ENCODE data around the gene CARD14.
"Not testable (repeated sequence)": the region's sequence is repeated elsewhere in the genome, so short reads cannot be mapped to it uniquely, and the experiment has no call there.

Gene CARD14

DNA sequence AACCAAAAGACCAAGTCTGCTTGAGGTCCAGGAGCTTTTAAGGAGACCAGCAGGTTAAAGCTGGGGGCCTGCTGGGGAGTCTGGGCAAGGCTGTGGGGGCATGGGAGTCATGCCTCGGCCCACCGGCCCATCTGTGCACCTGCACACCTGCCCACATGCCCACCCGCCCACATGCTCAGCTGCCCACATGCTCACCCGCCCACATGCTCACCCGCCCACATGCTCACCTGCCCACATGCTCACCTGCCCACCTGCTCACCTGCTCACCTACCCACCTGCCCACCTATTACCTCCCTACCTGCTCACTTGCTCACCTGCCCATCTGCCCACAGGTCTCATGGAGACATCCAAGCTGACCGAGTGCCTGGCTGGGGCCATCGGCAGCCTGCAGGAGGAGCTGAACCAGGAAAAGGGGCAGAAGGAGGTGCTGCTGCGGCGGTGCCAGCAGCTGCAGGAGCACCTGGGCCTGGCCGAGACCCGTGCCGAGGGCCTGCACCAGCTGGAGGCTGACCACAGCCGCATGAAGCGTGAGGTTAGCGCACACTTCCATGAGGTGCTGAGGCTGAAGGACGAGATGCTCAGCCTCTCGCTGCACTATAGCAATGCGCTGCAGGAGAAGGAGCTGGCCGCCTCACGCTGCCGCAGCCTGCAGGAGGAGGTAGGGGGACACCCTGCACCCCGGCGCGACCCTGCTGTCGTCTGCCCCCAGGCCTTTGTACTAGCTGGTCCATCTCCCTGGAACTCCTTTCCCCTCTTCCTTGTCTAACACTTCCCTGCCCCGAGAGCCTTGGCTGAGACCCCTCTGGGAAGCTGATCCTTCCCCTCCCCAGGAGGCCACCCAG is 14.0 kb downstream of the CARD14 start:
- ATAC-seq (ENCODE audit: low read depth) (no peak), DNase-seq (ENCODE audit: low spot score in 2 of 2) (no peak)
- Mint-ChIP-seq H3K27me3 (peaks cover 13% of the 10 kb centered on the region), H3K9me3 (no peaks in the 10 kb centered on the region), H3K36me3 (no peaks in the 10 kb centered on the region), H3K4me1 (no peaks in the 10 kb centered on the region), H3K27ac (no peak overlapping the region), H3K4me3 (no peak overlapping the region)

DNA sequence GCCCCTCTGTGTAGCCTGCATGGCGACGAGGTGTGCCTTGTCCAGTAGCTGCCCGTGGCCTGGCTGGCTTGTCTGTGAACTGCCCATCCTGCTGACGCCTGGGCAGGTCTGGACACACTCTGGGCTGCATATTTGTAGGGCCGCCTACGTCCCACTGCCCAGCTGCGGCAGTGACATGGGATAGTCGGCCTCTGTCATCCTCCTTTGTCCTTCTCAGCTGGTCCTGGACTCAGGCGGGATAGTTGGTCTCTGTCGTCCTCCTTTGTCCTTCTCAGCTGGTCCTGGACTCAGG is 14.5 kb downstream of the CARD14 start:
- H3K9me3 Mint-ChIP-seq: no peaks in the 10 kb centered on the region
- no peak overlapping the region for H3K4me3 Mint-ChIP-seq
- no peak for DNase-seq (ENCODE audit: low spot score in 2 of 2)
- no peak overlapping the region for H3K27ac Mint-ChIP-seq
- ATAC-seq (ENCODE audit: low read depth): no peak
- H3K27me3 Mint-ChIP-seq: peaks cover 13% of the 10 kb centered on the region
- no peaks in the 10 kb centered on the region for H3K36me3 Mint-ChIP-seq
- no peaks in the 10 kb centered on the region for H3K4me1 Mint-ChIP-seq

DNA sequence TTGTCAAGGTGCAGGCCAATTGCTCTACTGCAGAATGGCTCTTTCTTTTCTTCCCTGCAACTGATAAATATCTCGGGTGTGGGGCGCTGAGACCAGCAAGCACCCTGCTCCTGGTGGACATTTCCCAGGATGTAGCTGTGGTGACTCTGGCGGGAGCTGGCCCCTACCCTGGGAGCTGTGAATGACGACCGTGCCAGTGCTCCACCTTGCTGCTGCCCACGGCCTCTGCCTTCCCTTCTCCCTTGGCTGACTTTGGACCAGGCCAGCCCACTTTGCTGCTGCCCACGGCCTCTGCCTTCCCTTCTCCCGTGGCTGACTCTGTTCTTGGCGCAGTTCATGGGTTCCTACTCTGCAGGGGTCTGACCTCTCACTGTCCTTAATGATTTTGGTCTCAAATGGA is 16.1 kb downstream of the CARD14 start:
- H3K27ac Mint-ChIP-seq: no peak overlapping the region
- ATAC-seq (ENCODE audit: low read depth): no peak
- H3K9me3 Mint-ChIP-seq: no peaks in the 10 kb centered on the region
- DNase-seq (ENCODE audit: low spot score in 2 of 2): no peak
- peaks cover 14% of the 10 kb centered on the region for H3K27me3 Mint-ChIP-seq
- no peak overlapping the region for H3K4me3 Mint-ChIP-seq
- H3K36me3 Mint-ChIP-seq: no peaks in the 10 kb centered on the region
- no peaks in the 10 kb centered on the region for H3K4me1 Mint-ChIP-seq

DNA sequence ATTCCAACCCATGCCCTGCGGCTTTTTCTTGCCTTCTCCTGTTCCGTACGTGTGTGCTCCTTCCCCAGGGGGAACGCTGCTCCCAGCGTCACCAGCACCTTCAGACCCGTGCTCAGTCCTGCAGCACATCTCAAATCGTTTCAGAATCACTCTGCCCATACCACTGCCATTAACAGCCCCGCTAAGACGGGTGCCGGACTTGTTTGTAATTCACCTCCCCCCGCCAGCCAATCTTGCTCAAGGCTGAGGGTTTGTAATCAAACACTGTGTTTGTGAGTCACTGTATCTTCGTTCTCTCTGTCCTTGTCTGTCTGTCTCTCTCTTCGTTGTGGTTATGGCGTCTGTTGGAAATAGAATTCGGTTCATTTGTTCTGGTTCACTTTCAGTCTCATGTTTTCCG is 17.3 kb downstream of the CARD14 start:
- Mint-ChIP-seq H3K4me3 (no peak overlapping the region), H3K27me3 (peaks cover 17% of the 10 kb centered on the region), H3K27ac (no peak overlapping the region)

GRCh38 chr17:80187515-80187941 is 17.7 kb downstream of the CARD14 start:
- Mint-ChIP-seq H3K4me1 (no peaks in the 10 kb centered on the region), H3K9me3 (no peaks in the 10 kb centered on the region), H3K36me3 (no peaks in the 10 kb centered on the region), H3K4me3 (no peak overlapping the region), H3K27me3 (peaks cover 17% of the 10 kb centered on the region), H3K27ac (no peak overlapping the region)
- DNase-seq (ENCODE audit: low spot score in 2 of 2): no peak
- no peak for ATAC-seq (ENCODE audit: low read depth)

More for the DNA sequence above, 17.3 kb downstream of the CARD14 start:
- ATAC-seq (ENCODE audit: low read depth) (no peak), DNase-seq (ENCODE audit: low spot score in 2 of 2) (no peak)
- no peaks in the 10 kb centered on the region for H3K36me3 Mint-ChIP-seq
- H3K9me3 Mint-ChIP-seq: no peaks in the 10 kb centered on the region
- no peaks in the 10 kb centered on the region for H3K4me1 Mint-ChIP-seq

DNA sequence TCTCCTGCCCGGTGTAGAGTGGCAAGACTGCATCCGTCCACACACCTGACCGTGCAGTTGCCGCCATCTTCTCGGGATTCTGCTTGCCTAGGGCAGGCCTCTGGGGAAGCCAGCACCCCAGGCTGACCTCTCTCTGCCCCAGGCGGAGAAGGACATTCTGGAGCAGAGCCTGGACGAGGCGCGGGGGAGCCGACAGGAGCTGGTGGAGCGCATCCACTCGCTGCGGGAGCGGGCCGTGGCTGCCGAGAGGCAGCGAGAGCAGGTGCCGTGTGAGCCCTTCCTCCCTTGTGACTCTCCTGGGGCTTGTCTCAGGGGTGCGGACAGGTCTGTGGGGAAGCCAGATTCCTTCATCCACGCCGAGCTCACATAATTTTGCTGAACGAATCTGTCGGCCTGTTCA is 19.8 kb downstream of the CARD14 start:
- Mint-ChIP-seq H3K4me1 (no peaks in the 10 kb centered on the region), H3K36me3 (no peaks in the 10 kb centered on the region), H3K27me3 (peaks cover 17% of the 10 kb centered on the region), H3K9me3 (no peaks in the 10 kb centered on the region), H3K27ac (no peak overlapping the region), H3K4me3 (no peak overlapping the region)
- ATAC-seq (ENCODE audit: low read depth): no peak
- DNase-seq (ENCODE audit: low spot score in 2 of 2): no peak

DNA sequence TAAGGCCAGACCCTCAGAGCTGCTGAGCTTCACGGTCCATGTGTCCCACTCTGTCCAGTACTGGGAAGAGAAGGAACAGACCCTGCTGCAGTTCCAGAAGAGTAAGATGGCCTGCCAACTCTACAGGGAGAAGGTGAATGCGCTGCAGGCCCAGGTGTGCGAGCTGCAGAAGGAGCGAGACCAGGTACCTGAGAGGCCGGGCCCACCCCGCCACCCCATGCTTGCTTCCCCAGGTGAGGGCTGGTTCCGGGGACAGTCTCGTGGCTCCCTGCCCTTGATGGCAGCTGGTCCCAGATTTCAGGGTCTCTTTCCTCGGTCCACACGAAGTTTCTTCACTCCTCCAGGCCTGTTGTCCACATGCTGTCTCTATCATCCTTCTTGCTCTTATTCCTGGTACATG is 20.9 kb downstream of the CARD14 start:
- Mint-ChIP-seq H3K27ac (no peak overlapping the region), H3K4me1 (no peaks in the 10 kb centered on the region), H3K4me3 (no peak overlapping the region), H3K27me3 (peaks cover 17% of the 10 kb centered on the region), H3K36me3 (no peaks in the 10 kb centered on the region), H3K9me3 (no peaks in the 10 kb centered on the region)
- ATAC-seq (ENCODE audit: low read depth): no peak
- no peak for DNase-seq (ENCODE audit: low spot score in 2 of 2)

GRCh38 chr17:80191192-80191591 is 21.4 kb downstream of the CARD14 start:
- H3K27me3 Mint-ChIP-seq: peaks cover 19% of the 10 kb centered on the region
- H3K4me1 Mint-ChIP-seq: no peaks in the 10 kb centered on the region
- no peak for DNase-seq (ENCODE audit: low spot score in 2 of 2)
- no peaks in the 10 kb centered on the region for H3K9me3 Mint-ChIP-seq
- ATAC-seq (ENCODE audit: low read depth): no peak
- H3K36me3 Mint-ChIP-seq: no peaks in the 10 kb centered on the region
- H3K27ac Mint-ChIP-seq: no peak overlapping the region
- H3K4me3 Mint-ChIP-seq: no peak overlapping the region

GRCh38 chr17:80191865-80192661 is 22.2 kb downstream of the CARD14 start:
- Mint-ChIP-seq H3K27me3 (peaks cover 17% of the 10 kb centered on the region), H3K27ac (no peak overlapping the region), H3K4me3 (no peak overlapping the region), H3K4me1 (no peaks in the 10 kb centered on the region), H3K36me3 (no peaks in the 10 kb centered on the region), H3K9me3 (no peaks in the 10 kb centered on the region)
- no peak for ATAC-seq (ENCODE audit: low read depth)
- no peak for DNase-seq (ENCODE audit: low spot score in 2 of 2)

DNA sequence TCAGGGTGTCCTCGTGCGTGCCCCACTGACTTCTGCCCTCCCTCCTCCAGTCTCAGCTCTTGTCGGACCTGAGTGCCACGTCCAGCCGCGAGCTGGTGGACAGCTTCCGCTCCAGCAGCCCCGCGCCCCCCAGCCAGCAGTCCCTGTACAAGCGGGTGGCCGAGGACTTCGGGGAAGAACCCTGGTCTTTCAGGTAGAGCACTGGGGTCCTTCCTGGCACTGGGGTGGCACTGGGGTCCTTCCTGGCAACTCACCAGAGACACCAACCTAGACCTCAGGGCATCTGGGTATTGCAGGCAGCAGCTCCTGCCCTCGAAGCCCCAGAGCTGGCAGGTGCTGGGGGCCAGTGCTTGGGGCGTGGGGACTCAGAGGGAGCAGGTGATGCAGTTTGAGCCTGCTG is 25.3 kb downstream of the CARD14 start:
- Mint-ChIP-seq H3K27ac (no peak overlapping the region), H3K36me3 (no peaks in the 10 kb centered on the region), H3K4me1 (no peaks in the 10 kb centered on the region), H3K9me3 (no peaks in the 10 kb centered on the region), H3K4me3 (no peak overlapping the region), H3K27me3 (peaks cover 13% of the 10 kb centered on the region)
- DNase-seq (ENCODE audit: low spot score in 2 of 2) (no peak), ATAC-seq (ENCODE audit: low read depth) (no peak)

DNA sequence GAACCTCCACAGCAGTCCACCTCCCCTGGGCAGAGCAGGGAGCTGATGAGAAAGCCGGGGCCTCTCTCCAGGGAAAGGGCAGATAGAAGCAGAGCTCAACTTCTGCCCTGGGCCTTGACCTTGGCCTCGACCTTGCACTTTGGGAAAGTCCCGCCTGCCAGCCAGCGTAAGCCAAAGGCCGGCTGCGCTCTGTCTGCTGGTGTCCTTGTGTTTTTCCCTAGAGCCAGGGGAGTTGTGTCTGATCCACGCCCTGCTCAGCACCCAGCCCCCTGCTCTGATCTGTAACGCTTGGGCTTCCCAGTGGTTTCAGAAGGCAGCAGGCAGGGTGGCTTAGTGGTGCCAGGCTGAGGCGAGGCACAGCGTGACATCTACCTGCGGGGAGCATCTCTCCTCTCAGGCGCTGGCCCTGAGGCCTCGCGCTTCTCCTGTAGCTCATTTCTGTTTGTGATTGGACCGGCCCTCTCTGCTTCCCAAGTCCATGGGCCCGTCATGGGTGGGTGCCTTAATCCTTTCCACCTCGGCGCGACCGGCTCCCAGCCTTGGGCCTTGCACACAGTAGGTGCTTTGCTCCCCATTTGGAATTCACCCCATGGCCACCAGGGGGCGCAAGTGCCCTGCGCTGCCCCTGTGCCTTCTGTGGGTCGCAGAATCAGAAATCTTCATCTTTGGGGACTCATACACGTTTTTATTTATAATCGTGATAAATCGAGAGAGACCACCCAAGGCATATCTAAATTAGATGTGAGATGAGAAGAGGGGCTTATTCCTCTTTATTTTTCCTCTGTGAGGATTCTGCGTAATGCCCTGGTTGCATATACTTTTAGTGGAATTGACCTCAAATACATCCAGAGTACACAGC is 26.1 kb downstream of the CARD14 start:
- ATAC-seq (ENCODE audit: low read depth) (peak; percentile 70), DNase-seq (ENCODE audit: low spot score in 2 of 2) (peak; percentile 61 to 65)
- H3K27ac Mint-ChIP-seq: no peak overlapping the region
- peaks cover 12% of the 10 kb centered on the region for H3K27me3 Mint-ChIP-seq
- no peaks in the 10 kb centered on the region for H3K4me1 Mint-ChIP-seq
- H3K4me3 Mint-ChIP-seq: no peak overlapping the region
- H3K9me3 Mint-ChIP-seq: no peaks in the 10 kb centered on the region
- H3K36me3 Mint-ChIP-seq: no peaks in the 10 kb centered on the region

DNA sequence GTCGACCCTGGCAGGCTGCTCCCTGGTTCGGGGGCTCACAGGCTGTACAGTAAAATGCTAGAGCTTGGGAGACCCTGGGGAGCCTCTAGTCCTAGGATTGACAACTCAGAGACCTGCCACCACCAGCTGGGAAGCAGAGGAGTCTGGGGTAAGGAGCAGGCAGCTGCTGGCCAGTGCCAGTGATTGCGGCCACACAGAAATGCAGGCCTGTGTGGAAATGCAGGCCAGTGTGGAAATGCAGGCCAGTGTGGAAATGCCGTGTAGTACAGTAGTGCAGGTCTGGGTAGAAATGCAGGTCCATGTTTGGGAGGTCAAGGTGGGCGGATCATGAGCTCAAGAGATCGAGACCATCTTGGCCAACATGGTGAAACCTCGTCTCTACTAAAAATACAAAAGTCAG is 26.8 kb downstream of the CARD14 start:
- ATAC-seq (ENCODE audit: low read depth) (no peak), DNase-seq (ENCODE audit: low spot score in 2 of 2) (no peak)
- no peak overlapping the region for H3K27ac Mint-ChIP-seq
- H3K9me3 Mint-ChIP-seq: no peaks in the 10 kb centered on the region
- H3K4me3 Mint-ChIP-seq: no peak overlapping the region
- no peaks in the 10 kb centered on the region for H3K36me3 Mint-ChIP-seq
- no peaks in the 10 kb centered on the region for H3K4me1 Mint-ChIP-seq
- H3K27me3 Mint-ChIP-seq: peaks cover 8% of the 10 kb centered on the region

GRCh38 chr17:80198144-80198661 is 28.4 kb downstream of the CARD14 start:
- DNase-seq (ENCODE audit: low spot score in 2 of 2) (no peak), ATAC-seq (ENCODE audit: low read depth) (no peak)
- H3K9me3 Mint-ChIP-seq: no peaks in the 10 kb centered on the region
- H3K36me3 Mint-ChIP-seq: no peaks in the 10 kb centered on the region
- no peak overlapping the region for H3K4me3 Mint-ChIP-seq
- peaks cover 8% of the 10 kb centered on the region for H3K27me3 Mint-ChIP-seq
- H3K4me1 Mint-ChIP-seq: no peaks in the 10 kb centered on the region
- H3K27ac Mint-ChIP-seq: no peak overlapping the region

GRCh38 chr17:80199295-80199694 is 29.5 kb downstream of the CARD14 start:
- not testable (repeated sequence) for H3K9me3 Mint-ChIP-seq; H3K4me3 Mint-ChIP-seq; H3K36me3 Mint-ChIP-seq; ATAC-seq (ENCODE audit: low read depth); DNase-seq (ENCODE audit: low spot score in 2 of 2); H3K27ac Mint-ChIP-seq; H3K27me3 Mint-ChIP-seq; H3K4me1 Mint-ChIP-seq
